ENCODE data around the gene TUBB6.

The TUBB6 gene

DNA sequence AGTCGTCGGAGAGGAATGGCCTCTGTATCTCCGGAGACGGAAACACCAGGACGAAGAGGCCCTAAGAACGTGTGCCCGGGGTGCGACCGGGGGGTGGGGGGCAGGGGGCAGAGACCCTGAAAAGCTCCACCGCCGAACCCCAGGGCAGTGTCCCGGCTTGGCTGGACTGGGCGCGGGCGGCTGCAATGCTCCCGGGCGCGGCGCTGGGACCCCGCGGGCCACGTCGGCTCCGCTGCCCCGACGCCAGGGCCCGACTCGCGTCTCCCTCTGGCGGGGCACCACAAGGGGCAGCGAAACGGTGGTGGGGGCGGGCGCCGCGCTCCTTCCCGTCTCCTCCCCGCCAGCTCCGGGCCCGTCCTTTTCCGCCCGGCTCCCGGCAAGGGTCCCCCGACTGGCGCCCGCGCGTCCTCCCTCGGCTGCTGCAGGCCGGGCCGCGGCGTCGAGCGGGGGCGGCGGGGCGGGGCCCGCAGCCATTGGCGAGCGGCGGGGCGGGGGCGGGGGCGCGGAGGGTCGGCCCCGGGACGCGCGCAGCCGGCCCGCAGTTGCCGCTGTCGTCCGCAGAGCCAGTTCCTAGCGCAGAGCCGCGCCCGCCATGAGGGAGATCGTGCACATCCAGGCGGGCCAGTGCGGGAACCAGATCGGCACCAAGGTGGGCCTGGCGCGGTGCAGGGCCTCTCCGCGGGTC lies at the start of gene TUBB6:
Gene TUBB6 (plus strand): TSS at position 541 of the 685 bp plus-strand sequence. CDS start 52 bp downstream, at position 593.
- DNase-seq (ENCODE audit: low read depth, low spot score) = no peak

GRCh38 chr18:12258719-12259705 lies 49.0 kb upstream of the TUBB6 start:
- DNase-seq (ENCODE audit: low read depth, low spot score) = no peak

DNA sequence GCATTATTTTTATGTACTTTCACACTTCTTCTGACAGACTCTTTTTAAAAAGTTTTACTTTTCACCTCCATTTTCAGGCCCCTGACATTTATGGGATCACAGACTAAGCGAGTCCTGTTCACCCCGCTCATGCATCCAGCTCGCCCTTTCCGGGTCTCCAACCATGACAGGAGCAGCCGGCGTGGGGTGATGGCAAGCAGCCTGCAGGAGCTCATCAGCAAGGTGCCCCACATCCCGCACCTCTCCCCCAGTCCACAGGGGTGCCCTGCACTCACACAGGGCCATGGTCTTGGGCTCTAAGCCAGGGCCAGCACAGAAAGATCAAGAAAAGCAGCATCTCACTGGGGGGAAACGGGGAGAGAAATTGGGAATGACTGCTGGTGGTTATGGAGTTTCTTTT lies 45.3 kb upstream of the TUBB6 start:
- DNase-seq (ENCODE audit: low read depth, low spot score) = no peak

- DNase-seq (ENCODE audit: low read depth, low spot score) = no peak
These were observed 43.2 kb upstream of the TUBB6 start for GRCh38 chr18:12264864-12265263.

DNA sequence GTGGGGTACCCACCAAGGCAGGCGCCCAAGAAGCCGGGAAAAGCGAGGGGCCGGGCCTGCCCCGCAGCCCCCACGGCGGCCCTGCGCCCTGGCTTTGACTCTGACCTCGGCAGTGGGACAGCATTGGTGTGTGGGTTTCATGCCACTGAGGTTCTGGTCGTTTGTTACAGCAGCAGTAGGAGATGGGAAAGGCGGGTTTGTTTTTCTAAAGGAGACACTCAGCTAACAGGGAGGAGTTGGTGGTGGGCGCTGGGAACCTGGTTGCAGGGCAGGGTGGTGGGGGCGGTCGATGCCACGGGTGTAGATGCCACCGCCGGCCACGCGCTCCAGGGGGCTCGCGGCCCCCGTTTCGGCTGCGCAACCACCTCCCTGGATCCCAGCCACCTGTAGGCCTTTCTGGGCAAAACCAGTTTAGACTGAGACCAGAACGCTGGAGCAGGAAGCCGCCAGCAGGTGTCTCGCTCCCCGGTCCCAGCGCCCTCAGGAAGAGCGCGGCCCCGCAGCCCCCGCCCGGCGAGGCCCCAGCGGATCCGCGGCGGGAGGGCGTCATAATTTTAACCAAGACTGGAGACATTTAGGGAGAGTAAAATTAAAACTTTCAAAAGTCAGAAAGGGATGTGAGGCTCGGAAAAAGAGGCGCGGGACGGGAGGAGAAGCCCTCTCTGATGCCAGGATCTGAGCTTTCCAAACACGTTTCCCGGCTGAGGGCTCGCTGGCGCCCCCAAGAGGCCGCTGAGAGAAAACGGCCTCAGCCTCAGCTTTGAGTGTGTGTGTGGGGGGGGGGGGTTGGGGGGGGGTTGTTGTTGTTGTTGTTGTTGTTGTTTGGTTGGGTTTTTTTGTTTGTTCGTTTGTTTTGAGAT lies 36.4 kb upstream of the TUBB6 start:
- peak; percentile 6 for DNase-seq (ENCODE audit: low read depth, low spot score)

DNA sequence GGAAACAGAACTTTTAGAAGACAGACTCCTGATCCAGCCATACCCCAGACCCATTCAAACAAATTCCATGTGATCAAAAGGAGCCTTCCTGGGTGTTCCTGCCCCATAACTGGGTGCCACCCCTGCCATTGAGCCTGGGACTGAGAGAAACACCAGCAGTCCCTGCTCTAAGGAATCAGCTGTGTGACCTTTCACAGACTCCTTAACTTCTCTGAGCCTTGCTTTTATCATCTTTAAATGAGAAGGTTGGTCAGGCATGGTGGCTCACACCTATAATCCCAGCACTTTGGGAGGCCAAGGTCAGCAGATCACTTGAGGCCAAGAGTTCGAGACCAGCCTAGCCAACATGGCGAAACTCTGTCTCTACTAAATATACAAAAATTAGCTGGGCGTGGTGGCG lies 33.2 kb upstream of the TUBB6 start:
- DNase-seq (ENCODE audit: low read depth, low spot score) = no peak

- DNase-seq (ENCODE audit: low read depth, low spot score) = no peak
These were observed 31.1 kb upstream of the TUBB6 start for GRCh38 chr18:12276736-12277554.

DNA sequence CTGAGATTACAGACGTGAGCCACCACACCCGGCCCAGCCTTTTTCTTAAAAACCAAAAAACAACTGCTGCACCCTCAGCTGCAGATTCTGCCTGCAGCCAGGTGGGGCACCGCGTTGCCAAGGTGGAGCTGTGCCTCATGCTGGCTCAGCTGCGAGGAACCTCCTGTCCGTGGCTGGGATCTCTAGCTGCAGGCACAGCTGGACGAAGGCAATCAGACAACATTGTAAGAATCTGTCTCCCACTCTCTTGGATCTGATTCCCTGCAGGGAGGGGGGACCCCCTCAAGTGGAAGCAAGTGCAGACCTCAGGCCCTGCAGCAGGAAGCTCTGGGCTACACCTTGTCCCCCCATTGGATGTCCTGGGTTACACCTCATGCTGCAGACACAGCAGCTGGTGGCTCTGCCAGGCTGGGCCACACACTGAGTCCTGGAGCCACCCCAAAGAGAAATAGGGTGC lies 29.8 kb upstream of the TUBB6 start:
- no peak for DNase-seq (ENCODE audit: low read depth, low spot score)

DNA sequence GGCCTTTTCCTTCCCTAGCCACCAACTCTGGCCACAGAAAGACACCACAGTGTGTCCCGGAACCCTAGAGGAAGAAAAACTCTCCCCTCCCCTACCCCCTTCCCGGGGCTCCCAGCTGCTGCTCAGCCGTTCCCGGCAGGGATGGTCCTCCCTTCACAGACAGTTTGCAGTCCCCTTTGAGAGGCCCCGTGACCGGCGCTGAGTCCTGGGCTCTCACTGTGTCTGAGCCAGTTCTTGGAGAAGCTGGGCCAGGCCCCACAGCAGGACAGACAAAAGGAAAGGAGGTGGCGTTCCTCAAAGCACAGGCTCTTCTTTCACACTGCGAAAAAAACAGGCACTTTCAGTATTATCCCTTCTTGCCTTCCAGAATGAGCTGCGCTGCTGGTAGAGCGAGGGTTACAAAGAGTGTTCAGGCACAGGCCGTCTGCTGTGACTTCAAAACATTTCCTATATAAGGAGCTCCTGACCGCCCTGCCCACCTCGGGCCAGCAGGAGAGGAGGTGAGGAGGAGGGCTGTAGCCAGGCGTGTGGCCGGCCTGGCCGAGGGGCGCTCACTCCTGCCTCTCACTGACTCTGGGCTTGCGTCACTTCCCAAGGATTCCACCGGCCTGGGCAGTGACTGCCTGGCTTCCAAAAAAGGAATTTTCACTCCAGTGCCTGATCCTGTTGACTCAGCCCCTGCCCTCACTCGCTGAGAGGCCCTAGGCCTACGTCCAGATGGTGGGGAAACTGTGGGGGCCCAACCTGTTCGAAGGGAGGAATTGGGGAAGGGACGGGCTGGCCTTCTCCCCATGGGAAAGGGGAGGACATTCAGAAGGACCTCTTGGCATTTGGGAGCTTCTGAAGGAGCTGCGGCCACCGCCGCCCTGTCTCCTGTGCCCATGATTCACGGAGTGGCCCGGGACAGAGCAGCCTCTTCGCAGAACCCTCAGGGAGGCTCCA lies 29.0 kb upstream of the TUBB6 start:
- no peak for DNase-seq (ENCODE audit: low read depth, low spot score)

GRCh38 chr18:12279781-12280531 lies 28.1 kb upstream of the TUBB6 start:
- no peak for DNase-seq (ENCODE audit: low read depth, low spot score)

DNA sequence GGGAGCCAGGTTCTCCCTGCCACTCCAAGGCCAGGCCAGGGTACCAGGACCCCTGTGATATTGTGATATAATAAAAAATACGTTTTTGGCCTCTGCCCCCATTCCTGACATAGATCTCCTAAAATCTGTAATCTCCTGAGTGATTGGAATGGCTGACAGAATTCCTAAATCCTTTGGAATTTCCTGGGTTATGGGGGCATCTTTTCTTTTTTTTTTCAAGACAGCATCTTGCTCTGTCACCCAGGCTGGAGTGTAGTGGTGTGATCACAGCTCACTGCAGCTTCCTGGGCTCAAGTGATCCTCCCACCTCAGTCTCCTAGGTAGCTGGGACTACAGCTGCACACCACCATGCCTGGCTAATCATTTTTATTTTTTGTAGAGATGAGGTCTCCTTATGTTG lies 26.2 kb upstream of the TUBB6 start:
- no peak for DNase-seq (ENCODE audit: low read depth, low spot score)

- no peak for DNase-seq (ENCODE audit: low read depth, low spot score)
These were observed 25.5 kb upstream of the TUBB6 start for GRCh38 chr18:12282442-12283039.

- DNase-seq (ENCODE audit: low read depth, low spot score) = no peak
These were observed 24.8 kb upstream of the TUBB6 start for GRCh38 chr18:12283256-12283655.

- no peak for DNase-seq (ENCODE audit: low read depth, low spot score)
These were observed 24.4 kb upstream of the TUBB6 start for GRCh38 chr18:12283666-12284065.

- DNase-seq (ENCODE audit: low read depth, low spot score) = no peak
These were observed 20.8 kb upstream of the TUBB6 start for GRCh38 chr18:12287131-12287681.

GRCh38 chr18:12287684-12288402 lies 20.2 kb upstream of the TUBB6 start:
- no peak for DNase-seq (ENCODE audit: low read depth, low spot score)

GRCh38 chr18:12288403-12288755 lies 19.7 kb upstream of the TUBB6 start:
- no peak for DNase-seq (ENCODE audit: low read depth, low spot score)

GRCh38 chr18:12290086-12290485 lies 18.0 kb upstream of the TUBB6 start:
- DNase-seq (ENCODE audit: low read depth, low spot score) = no peak

Measured in activated CD4-positive, CD25-positive, alpha-beta regulatory T cell treated with anti-CD3 and anti-CD28 coated beads, Interleukin-2, amount 50 U/mL, for 16 hours (primary cell).